HG02678 (cell line): ENCODE results near the gene SLC29A3.

Experiments
- ATAC-seq: cut with Tn5 transposase; IDR thresholded peaks from one replicate; pipeline ENCODE4 v1.9.1; 2021; ENCODE audit warnings: mild to moderate bottlenecking, moderate library complexity; ENCODE audit not compliant: unreplicated experiment

The SLC29A3 gene

DNA sequence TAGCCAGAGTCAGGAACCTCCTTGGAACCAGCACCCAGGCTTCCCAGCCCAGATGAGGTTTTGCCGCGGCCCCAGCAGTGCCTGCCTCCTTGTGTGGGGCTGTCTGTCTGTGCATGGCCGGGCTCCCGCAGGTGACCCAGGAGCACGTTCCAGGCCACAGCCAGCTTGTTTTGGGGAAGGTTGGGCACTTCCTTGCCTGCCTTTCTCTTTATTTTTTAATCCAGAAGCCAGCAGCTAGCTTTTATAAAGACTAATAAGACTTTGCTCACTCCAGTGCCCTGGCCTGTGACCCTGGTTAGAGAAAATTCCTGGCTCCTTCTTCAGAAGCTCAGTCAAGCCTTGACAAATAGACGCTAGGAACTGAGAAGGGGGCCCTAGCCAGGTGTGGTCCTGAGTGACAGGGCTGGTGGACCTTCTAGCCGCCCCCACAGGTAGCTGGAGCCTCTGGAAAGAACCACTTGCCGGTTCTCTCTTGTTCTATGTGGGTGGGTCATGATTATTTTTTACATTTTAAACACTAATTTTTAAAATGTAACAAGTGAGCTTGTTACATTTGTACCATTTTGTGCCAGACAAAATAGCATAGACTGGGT lies 837 bp downstream of the SLC29A3 start:
- no peak for ATAC-seq

DNA sequence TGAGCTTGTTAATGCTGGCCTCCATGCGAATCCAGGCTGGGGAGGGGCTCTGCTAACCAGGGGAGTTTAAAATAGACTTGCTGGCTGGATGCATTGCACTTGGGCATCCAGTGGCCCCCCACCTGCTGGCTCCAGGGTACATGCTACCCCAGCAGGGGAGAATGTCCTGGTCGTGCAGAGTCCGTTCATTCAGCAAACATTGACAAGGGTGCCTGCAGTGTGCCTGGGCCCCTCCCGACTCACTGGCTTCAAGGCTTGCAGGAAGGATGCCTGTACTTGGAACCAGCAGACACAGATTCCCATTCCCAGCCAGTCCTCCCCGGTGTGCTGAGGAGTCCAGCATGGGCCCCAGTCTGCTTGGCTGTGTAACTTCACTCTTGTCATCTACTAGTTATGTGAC lies 1.5 kb downstream of the SLC29A3 start:
- ATAC-seq, result no peak

DNA sequence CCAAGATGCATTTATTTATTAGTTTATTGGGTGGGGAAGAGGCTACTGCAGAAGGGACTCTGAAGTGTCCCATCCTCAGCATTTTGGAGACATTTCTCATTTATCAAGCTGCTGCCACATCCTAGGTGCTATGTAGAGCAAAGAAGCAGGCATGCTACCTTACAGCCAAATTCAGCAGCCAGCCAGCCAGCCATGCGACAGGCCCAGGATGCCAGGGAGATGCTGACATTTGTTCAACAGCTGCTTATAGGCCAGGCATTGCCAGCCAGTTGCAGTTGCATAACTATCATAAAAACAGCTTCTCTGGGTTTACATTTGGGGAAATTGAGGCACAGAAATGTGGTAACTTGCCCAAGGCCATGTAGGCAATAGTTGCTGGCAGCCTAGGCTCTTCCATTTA lies 2.3 kb downstream of the SLC29A3 start:
- ATAC-seq, result no peak

DNA sequence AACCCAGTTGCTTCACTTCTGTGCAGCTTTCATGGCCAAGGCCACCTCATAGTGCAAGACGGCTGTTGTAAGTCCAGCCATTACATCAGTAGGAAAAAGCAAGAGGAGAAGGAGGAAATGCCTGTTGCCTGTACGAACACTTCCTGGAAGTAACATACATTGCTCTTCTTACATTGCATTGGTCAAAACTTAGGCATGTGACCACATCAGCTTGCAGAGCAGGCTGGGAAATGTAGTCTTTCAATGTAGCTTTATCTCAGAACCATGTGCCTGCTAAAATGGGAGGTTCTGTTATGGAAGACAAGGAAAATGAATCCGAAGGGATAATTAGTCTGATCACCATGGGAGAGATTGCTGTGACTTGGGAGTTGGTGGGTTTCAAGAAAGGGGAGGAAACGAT lies 4.3 kb downstream of the SLC29A3 start:
- ATAC-seq, result no peak

GRCh38 chr10:71324743-71325142 lies 5.7 kb downstream of the SLC29A3 start:
- no peak for ATAC-seq

- no peak for ATAC-seq
Measured at GRCh38 chr10:71325267-71325666, 6.2 kb downstream of the SLC29A3 start.

GRCh38 chr10:71326464-71326881 lies 7.4 kb downstream of the SLC29A3 start:
- no peak for ATAC-seq

- ATAC-seq, result no peak
Measured at GRCh38 chr10:71330789-71331404, 11.8 kb downstream of the SLC29A3 start.

GRCh38 chr10:71331736-71332135 lies 12.7 kb downstream of the SLC29A3 start:
- no peak for ATAC-seq

DNA sequence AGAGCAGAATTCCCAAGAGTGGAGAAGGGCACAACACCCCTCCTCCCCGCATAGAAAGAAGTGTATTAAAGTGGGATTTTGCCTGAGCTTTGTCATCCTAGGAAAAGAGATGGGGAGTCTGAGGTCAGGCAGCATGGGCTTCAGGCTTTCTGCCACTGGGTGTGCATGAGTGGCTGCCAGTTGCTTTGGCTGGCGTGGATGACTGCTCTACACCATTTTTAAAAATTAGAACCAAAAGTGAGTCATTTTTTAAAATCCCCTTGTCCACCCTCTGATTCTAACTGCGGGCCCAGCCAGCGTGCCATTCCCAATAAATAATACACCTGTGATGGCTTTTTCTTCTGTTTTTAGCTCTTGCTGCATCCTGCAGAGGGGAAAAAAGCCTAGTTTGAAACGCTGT lies 13.4 kb downstream of the SLC29A3 start:
- ATAC-seq, result no peak

GRCh38 chr10:71333129-71333887 lies 14.2 kb downstream of the SLC29A3 start:
- ATAC-seq, result no peak

GRCh38 chr10:71334221-71334791 lies 15.2 kb downstream of the SLC29A3 start:
- ATAC-seq, result no peak

DNA sequence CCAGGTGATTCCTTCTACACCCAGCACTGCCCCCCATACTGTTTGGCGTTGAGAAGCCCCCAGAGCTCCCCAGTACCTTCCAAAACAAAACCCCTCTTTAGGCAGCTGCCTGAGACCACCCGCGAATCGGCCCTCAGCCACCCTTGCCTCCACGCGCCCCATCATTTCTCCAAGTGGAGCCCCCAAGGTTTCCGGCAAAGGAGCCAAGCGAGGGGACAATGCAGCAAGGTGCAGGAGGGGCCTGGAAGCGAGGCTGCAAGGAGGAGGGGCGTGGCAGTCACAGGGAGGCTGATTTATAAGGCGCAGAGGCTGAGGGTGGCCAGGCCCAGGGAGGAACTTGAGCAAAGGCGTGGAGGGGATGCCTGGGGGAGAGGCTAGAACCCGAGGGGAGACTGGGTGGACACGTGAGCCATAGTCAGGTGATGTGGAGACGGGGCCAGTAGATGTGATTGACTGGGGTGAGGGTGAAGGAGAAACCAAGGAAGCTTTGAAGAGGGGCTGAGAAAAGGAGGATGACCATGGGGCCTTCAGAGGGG lies 16.2 kb downstream of the SLC29A3 start:
- ATAC-seq, result no peak

DNA sequence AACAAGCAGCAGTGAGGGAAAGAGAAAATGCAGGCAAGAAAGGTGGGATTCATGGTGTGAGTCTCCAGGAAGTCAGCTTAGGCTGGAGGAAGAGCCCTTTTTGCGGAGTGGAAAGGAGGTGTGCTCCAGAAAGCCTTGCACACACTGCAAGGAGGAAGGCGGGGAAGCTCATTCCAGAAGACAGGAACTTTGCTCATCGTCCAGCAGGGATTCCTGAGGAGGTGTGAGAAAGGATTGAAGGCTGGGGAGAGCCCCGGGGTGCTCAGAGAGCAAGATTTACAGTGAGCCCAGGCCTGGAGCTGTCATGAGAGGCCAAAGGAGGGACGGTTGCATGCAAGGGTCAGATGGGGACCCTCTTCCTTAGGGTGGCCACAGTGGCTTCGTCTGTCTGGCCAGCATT lies 17.6 kb downstream of the SLC29A3 start:
- ATAC-seq, result no peak

DNA sequence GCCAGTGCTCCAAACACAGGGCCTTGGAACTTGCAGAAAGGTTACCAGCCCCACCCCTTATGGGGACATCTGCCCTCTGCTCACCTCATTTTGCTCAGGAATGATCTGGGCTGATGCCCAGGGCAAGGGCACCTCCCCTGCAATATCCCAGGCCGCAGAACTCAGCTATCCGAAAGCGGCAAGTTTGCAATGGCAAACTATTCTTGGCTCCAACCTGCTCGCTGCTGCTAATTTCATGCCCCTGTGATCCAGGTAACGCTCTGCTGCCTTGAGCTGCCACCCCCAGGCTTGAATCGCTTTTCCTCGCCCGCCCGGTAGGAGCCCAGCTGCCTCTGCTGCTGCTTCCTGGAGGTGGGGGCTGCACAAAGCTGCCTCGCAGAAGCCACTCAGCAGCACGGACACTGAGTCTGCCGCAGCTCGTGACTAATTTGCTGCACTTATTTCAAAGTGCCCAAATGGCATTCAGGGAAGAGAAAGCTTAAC lies 18.2 kb downstream of the SLC29A3 start:
- ATAC-seq, result no peak

DNA sequence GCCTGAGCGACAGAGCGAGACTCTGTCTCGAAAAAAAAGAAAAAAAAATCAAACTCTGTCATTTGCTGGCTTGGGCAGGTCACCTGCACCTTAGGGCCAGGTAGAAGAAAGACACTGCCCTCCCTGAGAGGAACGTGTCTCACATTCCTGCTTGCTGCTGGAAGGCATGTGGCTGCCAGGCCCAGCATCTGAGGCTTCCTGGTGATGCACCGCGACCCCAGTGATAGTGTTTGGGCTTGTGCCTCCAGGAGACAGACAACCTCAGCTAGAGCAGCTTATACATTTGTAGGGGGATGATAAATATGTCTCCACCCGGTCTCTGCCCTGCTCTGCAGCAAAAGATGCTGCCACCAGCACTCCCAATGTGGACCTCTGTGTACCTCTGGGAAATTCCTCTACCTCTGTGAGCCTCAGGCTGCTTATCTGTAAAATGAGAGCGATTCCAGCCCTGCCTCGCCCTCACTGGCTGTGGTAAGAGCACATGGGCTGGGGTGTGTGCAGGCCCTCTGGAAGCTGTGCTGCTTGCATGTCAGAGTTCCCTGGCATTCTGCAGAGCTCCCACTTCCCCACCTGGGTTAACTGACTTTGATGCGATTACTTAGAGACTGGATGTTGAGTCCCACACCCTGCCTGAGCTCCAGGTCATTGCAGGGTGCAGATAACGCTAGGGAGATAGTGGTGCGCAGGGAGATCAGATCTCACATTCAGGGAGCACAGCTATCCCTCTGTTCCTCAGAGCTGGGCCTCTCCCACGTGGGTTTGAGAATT lies 19.9 kb downstream of the SLC29A3 start:
- ATAC-seq, result no peak

GRCh38 chr10:71339796-71340589 lies 20.9 kb downstream of the SLC29A3 start:
- ATAC-seq, result no peak

DNA sequence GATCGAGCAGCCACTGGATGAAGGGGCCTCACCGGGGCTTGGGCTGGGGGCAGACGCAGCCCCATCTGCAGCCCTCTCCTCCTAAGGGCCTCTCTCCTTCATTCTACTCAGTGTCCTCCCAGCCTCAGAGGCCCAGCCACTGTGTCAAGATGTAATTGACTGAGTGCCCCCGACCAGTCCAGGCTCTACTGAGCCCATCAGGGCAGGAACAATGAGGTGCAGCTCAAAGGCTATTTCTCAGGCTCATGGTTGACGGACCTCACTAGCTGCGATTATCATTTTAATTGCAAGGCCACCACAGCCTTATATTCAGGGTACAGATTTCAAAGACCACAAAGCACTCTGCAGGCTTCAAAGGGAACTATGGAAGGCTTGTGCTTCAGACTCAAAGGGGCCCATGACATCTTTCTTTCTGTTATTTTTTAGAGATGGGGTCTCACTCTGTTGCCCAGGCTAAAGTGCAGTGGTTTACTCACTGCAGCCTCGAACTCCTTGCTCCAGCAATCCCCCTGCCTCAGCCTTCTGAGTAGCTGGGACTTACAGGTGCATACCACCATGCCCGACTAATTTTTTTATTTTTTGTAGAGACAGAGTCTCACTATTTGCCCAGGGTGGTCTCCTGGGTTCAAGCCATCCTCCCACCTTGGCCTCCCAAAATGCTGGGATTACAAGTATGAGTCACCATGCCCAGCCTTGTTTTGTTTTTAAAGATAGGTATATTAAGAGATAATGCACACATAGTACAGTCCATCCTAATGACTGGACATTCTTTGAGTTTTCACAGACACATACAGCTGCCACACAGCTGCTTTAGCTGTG lies 23.7 kb downstream of the SLC29A3 start:
- no peak for ATAC-seq

- no peak for ATAC-seq
Measured at GRCh38 chr10:71343392-71343773, 24.3 kb downstream of the SLC29A3 start.
